ENCODE measurements around the gene EPHB2.
"Not testable (repeated sequence)": the region's sequence is repeated elsewhere in the genome, so short reads cannot be mapped to it uniquely, and the experiment has no call there.

EPHB2 gene

GRCh38 chr1:22843441-22844183 is 133.0 kb downstream of the EPHB2 start:
- DNase-seq = not testable (repeated sequence)

GRCh38 chr1:22844621-22845020 is 134.0 kb downstream of the EPHB2 start:
- no peak for DNase-seq

- no peak for DNase-seq
These were observed 134.8 kb downstream of the EPHB2 start for GRCh38 chr1:22845398-22845935.

GRCh38 chr1:22846458-22846857 is 135.8 kb downstream of the EPHB2 start:
- no peak for DNase-seq

DNA sequence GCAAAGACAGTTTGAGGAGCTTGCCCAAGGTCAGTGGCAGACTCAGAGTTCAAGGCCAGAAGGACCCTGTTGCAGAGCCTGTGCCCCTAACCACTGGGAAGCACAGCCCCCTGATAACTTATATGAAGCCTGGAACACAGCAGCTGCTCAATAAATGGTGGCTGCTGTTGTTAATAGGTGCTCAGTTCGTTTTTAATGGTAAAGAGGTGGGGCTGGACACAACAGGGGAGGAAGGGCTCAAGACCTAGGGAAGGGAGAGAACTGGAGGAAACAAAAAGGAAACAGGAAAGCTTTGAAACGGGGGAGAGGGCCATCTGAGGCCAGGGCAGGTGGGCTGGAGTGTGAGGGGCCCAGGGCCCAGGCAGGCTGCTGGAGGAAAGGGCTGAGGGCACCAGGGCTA is 136.6 kb downstream of the EPHB2 start:
- no peak for DNase-seq

GRCh38 chr1:22847709-22848108 is 137.1 kb downstream of the EPHB2 start:
- DNase-seq = no peak

GRCh38 chr1:22848405-22848804 is 137.8 kb downstream of the EPHB2 start:
- no peak for DNase-seq

DNA sequence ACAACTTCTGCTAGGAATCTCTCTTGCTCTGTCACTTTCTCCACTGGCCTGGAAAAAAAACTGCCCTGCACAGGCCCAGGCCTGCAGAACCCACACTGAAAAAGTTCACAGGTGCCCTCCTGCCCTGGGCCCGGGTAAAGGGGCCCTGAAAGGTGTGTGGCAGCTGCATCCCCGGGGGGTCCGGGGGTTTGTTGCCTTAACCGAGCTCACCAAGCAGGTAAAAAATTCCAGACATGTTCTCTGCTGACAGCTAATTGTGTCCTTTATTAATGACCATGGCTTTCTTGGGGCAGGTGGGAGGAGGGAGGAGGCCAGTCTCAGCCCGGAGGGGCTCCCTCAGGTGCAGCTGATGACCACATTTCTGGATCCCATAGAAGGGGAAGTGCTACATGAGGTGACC is 139.1 kb downstream of the EPHB2 start:
- DNase-seq = no peak

DNA sequence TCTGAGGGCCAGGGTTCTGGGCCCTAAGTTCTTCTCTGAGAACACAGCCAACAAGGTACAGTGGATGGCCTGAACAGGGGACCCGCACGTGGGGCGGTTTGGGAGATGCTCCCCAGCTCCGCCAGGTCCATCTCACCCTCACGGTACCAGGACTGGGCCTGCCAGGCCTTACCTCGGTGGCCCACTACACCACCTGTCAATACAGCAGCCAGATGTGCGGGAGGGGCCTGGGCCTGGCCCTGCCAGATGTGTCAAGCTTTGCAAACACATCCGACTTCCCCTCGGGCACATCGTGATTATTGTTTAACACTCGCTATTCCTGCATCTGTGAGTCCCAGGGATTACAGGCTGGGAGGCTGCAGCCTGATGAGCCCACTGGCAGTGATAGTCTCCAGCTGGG is 139.6 kb downstream of the EPHB2 start:
- no peak for DNase-seq

DNA sequence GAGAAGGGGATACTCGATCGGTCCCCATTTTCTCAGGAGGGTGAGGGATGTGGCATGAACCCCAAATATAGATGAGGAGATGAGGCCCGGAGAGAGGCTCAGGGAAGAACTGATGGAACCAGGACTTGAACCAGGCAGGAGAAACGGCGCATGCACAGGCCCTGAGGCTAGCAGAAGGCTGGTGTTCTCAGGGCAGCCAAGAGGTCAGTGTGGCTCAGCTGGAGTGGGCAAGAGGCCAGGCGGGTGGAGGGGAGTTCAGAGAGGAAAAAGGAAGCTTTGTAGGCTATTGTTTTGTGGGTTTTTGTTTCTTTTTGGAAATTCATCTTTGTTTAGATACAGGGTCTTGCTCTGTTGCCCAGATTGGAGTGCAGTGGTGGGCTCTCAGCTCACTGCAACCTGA is 140.0 kb downstream of the EPHB2 start:
- DNase-seq = no peak

DNA sequence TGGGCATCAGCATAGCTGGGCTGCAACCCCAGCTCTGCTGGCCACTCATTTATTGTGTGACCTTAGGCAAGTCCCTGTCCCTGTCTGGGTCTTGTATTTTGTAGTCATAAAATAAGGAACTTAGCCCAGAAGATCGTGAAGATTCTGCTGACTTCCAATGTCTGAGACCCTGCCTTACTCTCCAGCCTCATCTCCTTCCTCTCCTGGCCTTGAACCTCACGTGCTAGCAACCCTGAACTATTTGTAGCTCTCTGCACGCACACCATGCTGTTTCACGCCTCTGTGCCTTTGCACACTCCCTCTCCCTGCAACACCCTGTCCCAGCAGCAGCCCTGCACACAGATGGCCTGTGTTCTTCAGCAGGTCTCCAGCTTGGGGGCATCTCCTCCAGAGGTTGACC is 140.9 kb downstream of the EPHB2 start:
- DNase-seq = no peak

GRCh38 chr1:22852144-22852655 is 141.6 kb downstream of the EPHB2 start:
- DNase-seq = no peak

DNA sequence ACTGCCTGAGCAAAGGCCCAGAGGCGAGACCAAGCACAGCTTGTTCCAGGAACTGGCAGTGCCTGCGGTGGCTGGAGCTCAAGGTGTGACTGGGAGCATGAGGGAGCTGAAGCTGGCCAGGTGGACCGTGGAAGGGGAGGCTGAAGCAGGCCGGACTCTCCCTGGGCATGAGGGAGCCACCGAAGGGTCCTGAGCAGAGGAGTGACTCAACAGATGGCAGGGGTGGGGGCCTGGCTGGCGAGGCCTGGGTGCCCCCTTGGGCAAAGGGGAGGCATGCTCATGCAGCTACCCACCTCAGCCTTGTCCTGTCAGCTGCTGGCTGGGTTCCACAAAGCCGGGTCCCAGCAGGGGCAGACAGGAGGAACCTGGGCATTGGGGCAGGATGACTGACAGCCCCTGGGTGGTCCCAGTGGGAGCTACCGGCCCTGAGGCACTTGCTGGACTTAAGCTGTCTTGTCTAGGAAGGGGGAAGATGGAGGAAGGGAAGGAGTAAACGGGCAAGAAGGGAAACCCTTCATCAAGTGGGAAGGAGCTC is 143.1 kb downstream of the EPHB2 start:
- no peak for DNase-seq

GRCh38 chr1:22854688-22855565 is 144.3 kb downstream of the EPHB2 start:
- DNase-seq = no peak

DNA sequence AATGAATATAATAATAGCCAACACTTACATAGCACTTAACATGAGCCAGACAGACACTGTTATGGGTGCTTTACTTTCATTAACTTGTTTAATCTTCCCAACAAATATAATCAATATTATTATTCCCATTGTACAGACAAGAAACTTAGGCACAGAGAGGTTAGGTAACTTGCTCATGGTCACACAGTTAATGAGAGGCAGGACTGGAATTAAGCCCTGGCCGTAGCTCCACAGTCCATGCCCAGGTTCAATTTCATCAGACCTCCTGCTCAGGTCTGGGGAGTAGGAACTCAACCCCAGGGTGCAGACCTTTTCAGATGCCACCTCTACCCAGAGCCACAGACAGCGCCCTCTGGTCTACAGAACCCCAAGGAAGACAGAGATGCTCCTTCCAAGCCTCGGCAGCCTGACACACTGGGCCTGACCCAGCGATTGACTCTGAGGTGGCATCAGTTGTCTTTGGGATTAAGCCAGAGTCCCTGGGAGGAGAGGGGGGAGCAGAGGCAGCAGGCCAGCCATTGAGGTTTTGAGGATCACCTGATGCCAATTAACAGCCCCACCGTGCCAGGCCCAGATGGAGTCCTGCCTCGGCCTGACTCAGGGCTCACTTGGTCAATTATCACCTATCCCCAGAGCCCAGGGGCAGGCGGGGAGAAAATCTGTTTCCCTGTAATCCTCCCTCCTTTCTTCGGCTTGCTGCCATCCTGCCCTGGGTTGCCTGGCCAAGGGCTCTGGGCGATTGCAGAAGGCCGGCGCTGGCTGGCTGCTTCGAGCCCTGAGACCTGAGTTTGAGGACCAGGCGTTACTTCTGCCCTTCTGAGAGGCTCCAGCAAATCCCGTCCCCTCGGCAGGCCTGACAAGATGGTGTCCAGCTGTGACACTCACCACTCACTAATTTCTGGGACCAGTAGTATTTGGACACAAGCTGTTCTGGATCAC is 145.3 kb downstream of the EPHB2 start:
- no peak for DNase-seq

DNA sequence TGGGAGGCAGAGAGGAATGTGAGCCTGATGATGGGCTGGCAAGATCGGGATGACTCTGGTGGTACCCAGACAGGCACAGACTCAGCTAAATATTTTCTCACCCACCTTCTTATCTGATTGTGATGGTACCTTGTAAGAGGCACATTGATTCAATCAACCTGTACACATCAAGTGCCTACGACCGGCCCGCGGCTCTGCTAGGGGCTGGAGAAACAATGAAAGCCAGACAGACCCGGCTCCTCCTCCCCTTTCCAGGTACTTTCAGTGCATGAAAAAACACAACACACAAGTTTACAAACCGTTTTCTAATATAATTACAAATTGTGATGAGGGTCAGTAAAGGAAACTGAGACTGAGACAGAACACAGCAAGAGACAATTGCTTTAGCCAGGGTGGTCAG is 147.0 kb downstream of the EPHB2 start:
- DNase-seq = no peak

GRCh38 chr1:22860414-22860800 is 149.8 kb downstream of the EPHB2 start:
- no peak for DNase-seq

DNA sequence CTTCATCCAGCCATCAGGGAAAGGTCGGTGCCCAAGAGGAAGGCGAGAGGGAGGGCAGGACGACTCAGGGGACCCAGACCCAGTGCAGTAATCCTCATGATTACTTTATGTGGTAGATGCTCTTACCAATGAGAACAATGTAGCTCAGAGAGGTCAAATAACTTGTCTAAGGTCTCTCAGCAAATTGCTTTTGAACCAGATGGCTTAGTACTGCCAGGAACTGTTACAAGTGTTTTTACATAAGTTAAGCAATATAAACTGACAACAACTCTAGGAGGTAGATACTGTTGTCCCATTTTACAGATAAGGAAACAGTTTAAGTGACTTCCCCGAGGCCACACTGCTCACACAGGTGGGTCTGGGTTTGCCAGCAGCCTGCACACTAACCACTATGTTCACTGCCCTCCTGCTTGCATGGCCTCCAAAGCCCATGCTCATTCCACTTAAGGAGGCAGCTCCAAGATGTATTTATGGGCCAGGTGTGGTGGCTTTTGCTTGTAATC is 150.3 kb downstream of the EPHB2 start:
- DNase-seq = no peak

GRCh38 chr1:22861764-22862440 is 151.3 kb downstream of the EPHB2 start:
- DNase-seq = no peak

DNA sequence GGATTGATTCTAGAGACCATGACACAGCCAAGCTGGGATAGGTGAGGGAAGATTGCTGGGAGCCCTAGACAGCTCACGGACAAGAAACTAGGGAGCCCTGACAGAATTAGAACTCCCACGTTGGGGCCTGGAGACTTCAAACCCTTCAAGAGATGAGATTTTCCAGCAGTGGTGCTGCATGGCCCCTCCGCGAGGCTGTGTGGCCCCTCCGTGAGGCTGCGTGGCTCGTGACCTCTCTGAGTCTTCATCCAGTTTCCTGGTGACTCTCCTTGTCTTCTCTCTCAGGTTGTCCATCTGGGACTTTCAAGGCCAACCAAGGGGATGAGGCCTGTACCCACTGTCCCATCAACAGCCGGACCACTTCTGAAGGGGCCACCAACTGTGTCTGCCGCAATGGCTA is 152.1 kb downstream of the EPHB2 start:
- DNase-seq = no peak

GRCh38 chr1:22863766-22864165 is 153.1 kb downstream of the EPHB2 start:
- no peak for DNase-seq

GRCh38 chr1:22864886-22865285 is 154.2 kb downstream of the EPHB2 start:
- DNase-seq = no peak
